Suprapubic skin (tissue), 4 donors: ENCODE results near the gene ATAD3B.

Source experiments
- EP300 ChIP-seq: sonication (generic); formaldehyde crosslinking; IDR thresholded peaks from one replicate; pipeline ENCODE4 v1.6.1; 2017; ENCODE audit warnings: antibody characterized with exemption
- POLR2AphosphoS5 ChIP-seq, 3 donors: sonication (generic); formaldehyde crosslinking; IDR thresholded peaks; one replicate each; pipeline ENCODE4 v1.6.1; 2017; ENCODE audit warnings: antibody characterized with exemption in 3 of 3
- TF ChIP-seq, protein P1 (sequence below), 2 donors: fragments of 200-600 bp in 1 of 2; fragments of 450-650 bp in 1 of 2; sonication (generic) in 1 of 2; IDR thresholded peaks; one replicate each; pipeline ENCODE4 v1.5.1; 2016 to 2019; ENCODE audit warnings: antibody characterized with exemption in 2 of 2, mild to moderate bottlenecking in 1 of 2, moderate library complexity in 1 of 2

DNA sequence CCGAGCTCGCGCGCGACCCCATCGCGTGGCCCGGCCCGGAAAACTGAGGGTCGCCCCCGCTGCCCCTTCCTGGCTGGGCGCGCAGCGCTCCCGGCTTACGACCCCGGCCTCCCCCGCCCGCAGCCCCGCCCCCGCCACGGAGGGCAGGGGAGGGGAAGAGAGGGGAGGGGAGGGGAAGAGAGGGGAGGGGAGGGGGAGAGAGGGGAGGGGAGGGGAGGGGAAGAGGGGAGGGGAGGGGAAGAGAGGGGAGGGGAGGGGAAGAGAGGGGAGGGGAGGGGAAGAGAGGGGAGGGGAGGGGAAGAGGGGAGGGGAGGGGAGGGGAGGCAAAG, 43.8 kb upstream of the ATAD3B start:
- TF ChIP-seq, protein P1, sequence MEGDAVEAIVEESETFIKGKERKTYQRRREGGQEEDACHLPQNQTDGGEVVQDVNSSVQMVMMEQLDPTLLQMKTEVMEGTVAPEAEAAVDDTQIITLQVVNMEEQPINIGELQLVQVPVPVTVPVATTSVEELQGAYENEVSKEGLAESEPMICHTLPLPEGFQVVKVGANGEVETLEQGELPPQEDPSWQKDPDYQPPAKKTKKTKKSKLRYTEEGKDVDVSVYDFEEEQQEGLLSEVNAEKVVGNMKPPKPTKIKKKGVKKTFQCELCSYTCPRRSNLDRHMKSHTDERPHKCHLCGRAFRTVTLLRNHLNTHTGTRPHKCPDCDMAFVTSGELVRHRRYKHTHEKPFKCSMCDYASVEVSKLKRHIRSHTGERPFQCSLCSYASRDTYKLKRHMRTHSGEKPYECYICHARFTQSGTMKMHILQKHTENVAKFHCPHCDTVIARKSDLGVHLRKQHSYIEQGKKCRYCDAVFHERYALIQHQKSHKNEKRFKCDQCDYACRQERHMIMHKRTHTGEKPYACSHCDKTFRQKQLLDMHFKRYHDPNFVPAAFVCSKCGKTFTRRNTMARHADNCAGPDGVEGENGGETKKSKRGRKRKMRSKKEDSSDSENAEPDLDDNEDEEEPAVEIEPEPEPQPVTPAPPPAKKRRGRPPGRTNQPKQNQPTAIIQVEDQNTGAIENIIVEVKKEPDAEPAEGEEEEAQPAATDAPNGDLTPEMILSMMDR (IDR thresholded peaks at IDR 0.05) = no peak
- TF ChIP-seq EP300 = no peak
- no peak for TF ChIP-seq POLR2AphosphoS5 (IDR thresholded peaks at IDR 0.05)
